ENCODE measurements around the gene LRP11. TPM values are rescaled to one million over a fixed set of nuclear protein-coding genes. Genes with fewer than 3 reads are reported as not detected.
A peak's percentile ranks its signal among the peaks of the same experiment; 100 is the strongest.

LRP11 gene
- total RNA-seq, 1 donor from 2014 or later, result 2.2 TPM

GRCh38 chr6:149884215-149884614, 20.1 kb upstream of the LRP11 start:
- Histone ChIP-seq H3K4me1 (no peaks in the 10 kb centered on the region), H3K27me3 (peaks cover 46% of the 10 kb centered on the region), H3K79me2 (ENCODE audit: low read depth) (no peaks in the 10 kb centered on the region), H3K27ac (no peak overlapping the region), H2AFZ (replicated peaks) (no peak overlapping the region), H3K36me3 (no peaks in the 10 kb centered on the region), H3K9ac (no peak overlapping the region), H4K20me1 (ENCODE audit: low read depth) (no peaks in the 10 kb centered on the region), H3K4me3 (no peak overlapping the region), H3K9me3 (ENCODE audit: low read depth) (no peaks in the 10 kb centered on the region), H3K4me2 (peak overlapping the region; percentile 55), H3F3A (ENCODE audit: low read depth) (no peaks in the 10 kb centered on the region)
- Mint-ChIP-seq H3K27ac (no peak overlapping the region), H3K9me3 (no peaks in the 10 kb centered on the region), H3K27me3 (ENCODE audit: insufficient read depth, low read depth) (peaks cover 7% of the 10 kb centered on the region), H3K4me3 (no peak overlapping the region), H3K36me3 (no peaks in the 10 kb centered on the region), H3K4me1 (no peaks in the 10 kb centered on the region)
- peak; percentile 29 for DNase-seq (ENCODE audit: low spot score)
- TF ChIP-seq EZH2 (IDR thresholded peaks at IDR 0.05) (no peak), EZH2phosphoT487 (IDR thresholded peaks at IDR 0.05) (no peak), CTCF (IDR thresholded peaks at IDR 0.05) (no peak)

GRCh38 chr6:149881860-149882259, 17.7 kb upstream of the LRP11 start:
- Histone ChIP-seq H3K4me1 (no peaks in the 10 kb centered on the region), H3K27me3 (peaks cover 55% of the 10 kb centered on the region), H3K4me2 (no peak overlapping the region), H3K9ac (no peak overlapping the region), H3K4me3 (no peak overlapping the region), H3K36me3 (no peaks in the 10 kb centered on the region), H3K79me2 (ENCODE audit: low read depth) (no peaks in the 10 kb centered on the region), H3F3A (ENCODE audit: low read depth) (no peaks in the 10 kb centered on the region), H4K20me1 (ENCODE audit: low read depth) (no peaks in the 10 kb centered on the region), H3K27ac (no peak overlapping the region), H2AFZ (replicated peaks) (no peak overlapping the region), H3K9me3 (ENCODE audit: low read depth) (no peaks in the 10 kb centered on the region)
- no peaks in the 10 kb centered on the region for H3K9me3 Mint-ChIP-seq
- peaks cover 7% of the 10 kb centered on the region for H3K27me3 Mint-ChIP-seq (ENCODE audit: insufficient read depth, low read depth)
- no peak for DNase-seq (ENCODE audit: low spot score)
- no peak overlapping the region for H3K27ac Mint-ChIP-seq
- H3K36me3 Mint-ChIP-seq, result no peaks in the 10 kb centered on the region
- no peak for TF ChIP-seq CTCF (IDR thresholded peaks at IDR 0.05)
- TF ChIP-seq EZH2phosphoT487 (IDR thresholded peaks at IDR 0.05), result no peak
- TF ChIP-seq EZH2 (IDR thresholded peaks at IDR 0.05), result no peak
- no peak overlapping the region for H3K4me3 Mint-ChIP-seq
- no peaks in the 10 kb centered on the region for H3K4me1 Mint-ChIP-seq

- no peak for TF ChIP-seq EZH2 (IDR thresholded peaks at IDR 0.05)
- no peak for TF ChIP-seq CTCF (IDR thresholded peaks at IDR 0.05)
- no peak for TF ChIP-seq EZH2phosphoT487 (IDR thresholded peaks at IDR 0.05)
- Histone ChIP-seq H3K4me1 (no peaks in the 10 kb centered on the region), H2AFZ (replicated peaks) (no peak overlapping the region), H3K9me3 (ENCODE audit: low read depth) (no peaks in the 10 kb centered on the region), H3K27ac (no peak overlapping the region), H3K79me2 (ENCODE audit: low read depth) (no peaks in the 10 kb centered on the region), H4K20me1 (ENCODE audit: low read depth) (no peaks in the 10 kb centered on the region), H3K4me2 (no peak overlapping the region), H3F3A (ENCODE audit: low read depth) (no peaks in the 10 kb centered on the region), H3K9ac (no peak overlapping the region), H3K27me3 (peaks cover 56% of the 10 kb centered on the region), H3K36me3 (no peaks in the 10 kb centered on the region), H3K4me3 (no peak overlapping the region)
- H3K27me3 Mint-ChIP-seq (ENCODE audit: insufficient read depth, low read depth), result peaks cover 7% of the 10 kb centered on the region
- H3K4me3 Mint-ChIP-seq, result no peak overlapping the region
- H3K27ac Mint-ChIP-seq, result no peak overlapping the region
- no peak for DNase-seq (ENCODE audit: low spot score)
- H3K9me3 Mint-ChIP-seq, result no peaks in the 10 kb centered on the region
- H3K4me1 Mint-ChIP-seq, result no peaks in the 10 kb centered on the region
- no peaks in the 10 kb centered on the region for H3K36me3 Mint-ChIP-seq
These were observed 17.1 kb upstream of the LRP11 start for GRCh38 chr6:149881066-149881766.

All from neural progenitor cell (in vitro differentiated cells).